ENCODE measurements around the gene GOLGA1.

- TF ChIP-seq GATA2 (IDR thresholded peaks at IDR 0.05; ENCODE audit: low read depth, low read length) (no peak), GATA3 (IDR thresholded peaks at IDR 0.05; ENCODE audit: low read depth, low read length) (no peak)
Observed at GRCh38 chr9:124881138-124881743, 59.6 kb downstream of the GOLGA1 start.
